ENCODE measurements around the gene SCGB2A2.

SCGB2A2 gene

GRCh38 chr11:62306227-62306626 is 36.3 kb downstream of the SCGB2A2 start:
- no peak for DNase-seq (ENCODE audit: low spot score)

DNA sequence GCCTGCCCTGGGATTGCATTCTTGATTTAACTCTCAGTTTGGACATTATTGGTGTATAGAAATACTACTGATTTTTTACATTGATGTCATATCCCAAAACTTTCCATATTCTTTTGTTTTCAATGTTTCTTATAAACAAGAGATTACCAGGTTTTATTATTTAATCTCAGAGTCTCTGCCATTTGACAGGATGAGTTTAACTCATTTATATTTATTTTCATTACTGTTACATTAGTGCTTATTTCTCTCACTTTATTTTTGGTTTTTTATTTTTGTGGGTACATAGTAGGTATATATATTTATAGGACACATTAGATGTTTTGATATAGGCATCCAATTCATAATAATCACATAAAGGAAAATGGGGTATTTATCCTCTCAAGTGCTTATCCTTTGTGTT is 38.0 kb downstream of the SCGB2A2 start:
- no peak for DNase-seq (ENCODE audit: low spot score)

GRCh38 chr11:62309991-62310390 is 40.0 kb downstream of the SCGB2A2 start:
- DNase-seq (ENCODE audit: low spot score) = no peak

DNA sequence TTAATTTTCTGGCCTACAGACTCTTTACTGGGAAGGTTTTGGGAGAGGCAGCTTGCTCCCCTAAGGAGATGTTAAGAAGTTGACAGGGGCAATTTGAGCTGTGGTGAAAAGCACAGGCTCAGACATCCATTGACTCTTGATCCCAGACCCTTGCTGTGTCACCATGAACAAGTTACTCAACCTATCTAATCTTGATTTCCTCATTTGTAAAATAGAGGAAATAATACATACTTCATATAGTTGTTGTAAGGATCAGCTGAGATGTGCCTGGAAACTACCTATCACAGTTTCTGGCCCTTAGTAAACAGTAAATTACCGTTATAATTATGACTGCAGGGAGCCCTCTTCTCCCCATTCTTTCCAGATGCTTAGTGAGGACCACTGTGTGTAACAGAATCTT is 45.5 kb downstream of the SCGB2A2 start:
- DNase-seq (ENCODE audit: low spot score) = no peak

GRCh38 chr11:62322524-62322923 is 52.6 kb downstream of the SCGB2A2 start:
- no peak for DNase-seq (ENCODE audit: low spot score)
